H1 (cell line): ENCODE results near the gene TACSTD2. TPM values are rescaled to one million over a fixed set of nuclear protein-coding genes. Genes with fewer than 3 reads are reported as not detected.

Experiments used
- ATF3 ChIP-seq: IDR thresholded peaks from 2 replicates; pipeline ENCODE4 v1.6.1; 2011; ENCODE audit warnings: low read depth, mild to moderate bottlenecking, low read length; ENCODE audit not compliant: insufficient read depth
- BACH1 ChIP-seq: IDR thresholded peaks from 2 replicates; pipeline ENCODE4 v1.6.1; 2012; ENCODE audit warnings: low read length, improper control_type of control experiment
- CHD2 ChIP-seq: IDR thresholded peaks from 2 replicates; pipeline ENCODE4 v1.6.1; 2012; ENCODE audit warnings: low read length, improper control_type of control experiment
- EGR1 ChIP-seq: IDR thresholded peaks from 2 replicates; pipeline ENCODE4 v1.6.1; 2011; ENCODE audit warnings: low read depth, low read length, borderline replicate concordance
- KDM5A ChIP-seq: fragments of 200-600 bp; IDR thresholded peaks from 2 replicates; pipeline ENCODE4 v1.7.1; 2012; ENCODE audit warnings: mild to moderate bottlenecking, low read length, inconsistent platforms, mixed read lengths
- RBBP5 ChIP-seq: IDR thresholded peaks from 2 replicates; pipeline ENCODE4 v1.7.1; 2012; ENCODE audit warnings: low read depth, mild to moderate bottlenecking, inconsistent platforms, low read length, moderate library complexity, borderline replicate concordance
- TEAD4 ChIP-seq: IDR thresholded peaks from 2 replicates; pipeline ENCODE4 v1.6.1; 2012; ENCODE audit warnings: low read depth, low read length, inconsistent platforms, mixed read lengths
- polyA plus RNA-seq, 7 experiments: library from polyadenylated mRNA; depleted of rRNA in 3 of 7; stranded (reverse) in 5 of 7; unstranded in 2 of 7; fragments of >200 nt in 5 of 7; fragments of 200-250 nt in 2 of 7; gene quantifications; 1 replicate in 5 of 7; 2 replicates in 1 of 7; 4 replicates in 1 of 7; pipeline versions ENCODE4 v1.2.1 to v1.2.3, GENCODE V29; 2011 to 2013; ENCODE audit warnings: missing spikeins in 2 of 7, mixed read lengths in 2 of 7
- total RNA-seq: library from RNA; stranded (reverse); fragmentation: NEBNext Ultra II Directional; extraction: Animal tissue kit (Norgen Biotek cat#: 25700); gene quantifications from 2 replicates; pipeline ENCODE4 v1.2.1, GENCODE V29; 2021

The TACSTD2 gene
- total and polyA plus RNA-seq, 2 of the 8 experiments (the other 6 are each of a cell fraction or from before 2014, with no cell fraction given): 0.76 to 0.85 TPM

GRCh38 chr1:58620926-58621325 is 43.9 kb upstream of the TACSTD2 start (continued):
- TF ChIP-seq EGR1: no peak
- TF ChIP-seq ATF3: no peak
- no peak for TF ChIP-seq CHD2
- TF ChIP-seq TEAD4: no peak
- TF ChIP-seq BACH1: no peak
- TF ChIP-seq KDM5A: no peak
- TF ChIP-seq RBBP5: no peak
